Measurements from ENCODE around the gene COL5A1. TPM values are rescaled to one million over a fixed set of nuclear protein-coding genes. Genes with fewer than 3 reads are reported as not detected.

COL5A1 gene
- total RNA-seq, 1 donor from 2014 or later = 19.8 TPM

GRCh38 chr9:134848504-134848903 is 206.9 kb downstream of the COL5A1 start:
- Mint-ChIP-seq H3K9me3 (ENCODE audit: low read depth) (no peaks in the 10 kb centered on the region), H3K27me3 (no peaks in the 10 kb centered on the region), H3K4me1 (ENCODE audit: low read depth) (no peaks in the 10 kb centered on the region), H3K4me3 (ENCODE audit: low read depth) (no peak overlapping the region), H3K27ac (no peak overlapping the region), H3K36me3 (ENCODE audit: insufficient read depth) (no peaks in the 10 kb centered on the region)
- TF ChIP-seq, protein P1, sequence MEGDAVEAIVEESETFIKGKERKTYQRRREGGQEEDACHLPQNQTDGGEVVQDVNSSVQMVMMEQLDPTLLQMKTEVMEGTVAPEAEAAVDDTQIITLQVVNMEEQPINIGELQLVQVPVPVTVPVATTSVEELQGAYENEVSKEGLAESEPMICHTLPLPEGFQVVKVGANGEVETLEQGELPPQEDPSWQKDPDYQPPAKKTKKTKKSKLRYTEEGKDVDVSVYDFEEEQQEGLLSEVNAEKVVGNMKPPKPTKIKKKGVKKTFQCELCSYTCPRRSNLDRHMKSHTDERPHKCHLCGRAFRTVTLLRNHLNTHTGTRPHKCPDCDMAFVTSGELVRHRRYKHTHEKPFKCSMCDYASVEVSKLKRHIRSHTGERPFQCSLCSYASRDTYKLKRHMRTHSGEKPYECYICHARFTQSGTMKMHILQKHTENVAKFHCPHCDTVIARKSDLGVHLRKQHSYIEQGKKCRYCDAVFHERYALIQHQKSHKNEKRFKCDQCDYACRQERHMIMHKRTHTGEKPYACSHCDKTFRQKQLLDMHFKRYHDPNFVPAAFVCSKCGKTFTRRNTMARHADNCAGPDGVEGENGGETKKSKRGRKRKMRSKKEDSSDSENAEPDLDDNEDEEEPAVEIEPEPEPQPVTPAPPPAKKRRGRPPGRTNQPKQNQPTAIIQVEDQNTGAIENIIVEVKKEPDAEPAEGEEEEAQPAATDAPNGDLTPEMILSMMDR (IDR thresholded peaks at IDR 0.05; ENCODE audit: unreplicated experiment) = no peak
- no peak for DNase-seq (ENCODE audit: low spot score, unreplicated experiment)

DNA sequence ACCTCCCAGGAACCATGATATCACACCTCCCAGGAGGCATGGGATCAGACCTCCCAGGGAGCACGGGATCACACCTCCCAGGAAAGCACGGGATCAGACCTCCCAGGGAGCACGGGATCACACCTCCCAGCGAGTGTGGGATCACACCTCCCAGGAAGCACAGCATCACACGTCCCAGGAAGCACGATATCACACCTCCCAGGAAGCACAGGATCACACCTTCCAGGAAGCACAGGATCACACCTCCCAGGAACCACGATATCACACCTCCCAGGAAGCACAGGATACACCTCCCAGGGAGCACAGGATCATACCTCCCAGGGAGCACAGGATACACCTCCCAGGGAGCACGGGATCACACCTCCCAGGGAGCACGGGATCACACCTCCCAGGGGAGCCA is 209.0 kb downstream of the COL5A1 start:
- H3K9me3 Mint-ChIP-seq (ENCODE audit: low read depth) = no peaks in the 10 kb centered on the region
- H3K4me1 Mint-ChIP-seq (ENCODE audit: low read depth) = no peaks in the 10 kb centered on the region
- no peak for DNase-seq (ENCODE audit: low spot score, unreplicated experiment)
- H3K36me3 Mint-ChIP-seq (ENCODE audit: insufficient read depth) = no peaks in the 10 kb centered on the region
- no peak overlapping the region for H3K4me3 Mint-ChIP-seq (ENCODE audit: low read depth)
- H3K27ac Mint-ChIP-seq = no peak overlapping the region
- TF ChIP-seq, protein P1 (IDR thresholded peaks at IDR 0.05; ENCODE audit: unreplicated experiment) = no peak
- peaks cover 7% of the 10 kb centered on the region for H3K27me3 Mint-ChIP-seq

GRCh38 chr9:134851020-134851419 is 209.4 kb downstream of the COL5A1 start:
- TF ChIP-seq, protein P1 (IDR thresholded peaks at IDR 0.05; ENCODE audit: unreplicated experiment) = no peak
- Mint-ChIP-seq H3K27ac (no peak overlapping the region), H3K4me1 (ENCODE audit: low read depth) (no peaks in the 10 kb centered on the region), H3K4me3 (ENCODE audit: low read depth) (no peak overlapping the region), H3K9me3 (ENCODE audit: low read depth) (no peaks in the 10 kb centered on the region), H3K36me3 (ENCODE audit: insufficient read depth) (no peaks in the 10 kb centered on the region), H3K27me3 (peaks cover 7% of the 10 kb centered on the region)
- no peak for DNase-seq (ENCODE audit: low spot score, unreplicated experiment)

DNA sequence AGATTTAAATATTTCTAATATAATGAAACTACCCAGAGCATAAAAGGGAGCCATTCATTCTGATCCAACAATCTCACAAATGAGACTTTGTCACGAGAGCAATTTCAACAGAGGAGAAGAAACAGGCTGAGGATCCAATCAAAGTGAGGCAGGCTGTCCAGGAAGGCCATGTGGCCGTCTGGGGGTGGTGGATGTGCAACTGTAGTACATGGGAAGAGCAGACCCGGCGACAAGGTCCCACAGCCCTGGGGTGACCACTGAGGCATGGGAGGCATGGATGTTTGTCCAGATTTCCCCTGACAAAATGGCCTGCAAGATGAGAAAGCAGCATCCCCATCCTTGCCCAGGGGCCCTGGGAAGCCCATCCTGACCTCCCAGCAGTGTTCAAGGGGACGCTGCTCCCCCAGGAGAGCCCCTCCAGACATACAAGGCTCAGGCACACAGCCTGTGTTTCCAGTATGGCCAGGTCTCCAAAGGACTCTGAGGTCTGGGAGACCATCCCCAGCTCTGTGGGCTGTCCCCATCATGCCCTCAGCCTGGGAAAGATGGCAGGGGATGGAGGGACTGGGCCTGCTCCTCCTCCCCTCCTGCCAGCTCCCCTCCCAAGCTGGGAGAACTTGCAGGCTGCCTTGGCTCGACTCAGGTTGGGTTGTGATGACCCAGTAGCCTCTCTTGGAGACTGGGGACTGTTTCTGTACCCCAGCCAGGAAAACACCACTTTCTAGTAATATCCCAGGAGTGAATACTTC is 211.5 kb downstream of the COL5A1 start:
- no peak overlapping the region for H3K4me3 Mint-ChIP-seq (ENCODE audit: low read depth)
- no peaks in the 10 kb centered on the region for H3K36me3 Mint-ChIP-seq (ENCODE audit: insufficient read depth)
- no peak for DNase-seq (ENCODE audit: low spot score, unreplicated experiment)
- peaks cover 4% of the 10 kb centered on the region for H3K9me3 Mint-ChIP-seq (ENCODE audit: low read depth)
- H3K4me1 Mint-ChIP-seq (ENCODE audit: low read depth) = no peaks in the 10 kb centered on the region
- H3K27ac Mint-ChIP-seq = no peak overlapping the region
- peaks cover 20% of the 10 kb centered on the region for H3K27me3 Mint-ChIP-seq
- TF ChIP-seq, protein P1 (IDR thresholded peaks at IDR 0.05; ENCODE audit: unreplicated experiment) = no peak

DNA sequence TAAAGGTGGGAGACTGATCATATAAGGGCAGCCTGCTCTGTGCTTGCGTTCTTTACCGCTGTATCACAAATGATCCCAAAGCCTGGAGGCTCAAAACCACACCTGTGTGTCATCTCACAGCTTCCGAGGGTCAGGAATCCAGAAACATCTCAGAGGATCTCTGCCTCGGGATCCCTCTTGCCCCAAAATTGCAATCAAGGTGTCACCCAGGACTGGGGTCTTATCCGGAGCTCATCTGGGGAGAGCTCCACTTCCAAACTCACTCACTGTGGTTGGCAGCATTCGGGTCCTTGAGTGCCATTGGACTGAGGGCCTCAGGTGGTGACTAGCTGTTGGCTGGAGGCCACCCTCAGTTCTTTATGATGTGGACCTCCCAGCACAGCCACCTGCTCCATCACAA is 212.3 kb downstream of the COL5A1 start:
- DNase-seq (ENCODE audit: low spot score, unreplicated experiment) = no peak
- H3K4me1 Mint-ChIP-seq (ENCODE audit: low read depth) = no peaks in the 10 kb centered on the region
- no peak overlapping the region for H3K27ac Mint-ChIP-seq
- H3K36me3 Mint-ChIP-seq (ENCODE audit: insufficient read depth) = no peaks in the 10 kb centered on the region
- H3K27me3 Mint-ChIP-seq = peaks cover 25% of the 10 kb centered on the region
- TF ChIP-seq, protein P1 (IDR thresholded peaks at IDR 0.05; ENCODE audit: unreplicated experiment) = no peak
- H3K4me3 Mint-ChIP-seq (ENCODE audit: low read depth) = no peak overlapping the region
- peaks cover 4% of the 10 kb centered on the region for H3K9me3 Mint-ChIP-seq (ENCODE audit: low read depth)
